HepG2 (cell line): ENCODE data around the gene VWA7. TPM values are rescaled to one million over a fixed set of nuclear protein-coding genes. Genes with fewer than 3 reads are reported as not detected.
A peak's percentile ranks its signal among the peaks of the same experiment; 100 is the strongest.

ENCODE experiments used
- KIAA2018 ChIP-seq: sonication (generic); formaldehyde crosslinking; IDR thresholded peaks from 2 replicates; pipeline ENCODE4 v1.5.0; 2020; ENCODE audit warnings: mild to moderate bottlenecking, missing genetic modification reagents, borderline replicate concordance
- KLF12 ChIP-seq: sonication (generic); formaldehyde crosslinking; IDR thresholded peaks from 2 replicates; pipeline ENCODE4 v1.4.0; 2020; ENCODE audit warnings: missing genetic modification reagents, borderline replicate concordance
- KMT2B ChIP-seq: IDR thresholded peaks from 2 replicates; pipeline ENCODE4 v1.6.1; 2016; ENCODE audit warnings: missing genetic modification reagents, missing compliant biosample characterization
- MZF1 ChIP-seq: sonication (generic); formaldehyde crosslinking; IDR thresholded peaks from 2 replicates; pipeline ENCODE4 v1.8.1; 2023; ENCODE audit warnings: mild to moderate bottlenecking, missing genetic modification reagents, borderline replicate concordance
- RAD51 ChIP-seq: fragments of 450-650 bp; IDR thresholded peaks from 2 replicates; pipeline ENCODE4 v1.6.1; 2016; ENCODE audit warnings: borderline replicate concordance
- RBM39 ChIP-seq: fragments of 200-400 bp; formaldehyde crosslinking; IDR thresholded peaks from one replicate; pipeline ENCODE4 v1.6.1; 2018; ENCODE audit warnings: antibody characterized with exemption, mild to moderate bottlenecking, low read depth, low read length; ENCODE audit not compliant: poor library complexity, severe bottlenecking
- RNF219 ChIP-seq: sonication (generic); formaldehyde crosslinking; IDR thresholded peaks from 2 replicates; pipeline ENCODE4 v1.5.0; 2020; ENCODE audit warnings: mild to moderate bottlenecking, missing genetic modification reagents
- SKIL ChIP-seq: sonication (generic); formaldehyde crosslinking; IDR thresholded peaks from 2 replicates; pipeline ENCODE4 v1.8.0; 2022; ENCODE audit warnings: missing genetic modification reagents, mild to moderate bottlenecking, moderate library complexity, borderline replicate concordance
- ZFP91 ChIP-seq: sonication (generic); formaldehyde crosslinking; IDR thresholded peaks from 2 replicates; pipeline ENCODE4 v1.9.0; 2022; ENCODE audit warnings: missing genetic modification reagents, mild to moderate bottlenecking, borderline replicate concordance
- ZNF468 ChIP-seq: sonication (generic); formaldehyde crosslinking; IDR thresholded peaks from 2 replicates; pipeline ENCODE4 v1.8.0; 2022; ENCODE audit warnings: mild to moderate bottlenecking, moderate library complexity, missing genetic modification reagents
- ZNF496 ChIP-seq: sonication (generic); formaldehyde crosslinking; IDR thresholded peaks from 2 replicates; pipeline ENCODE4 v1.8.1; 2023; ENCODE audit warnings: mild to moderate bottlenecking, moderate library complexity, missing genetic modification reagents; ENCODE audit not compliant: insufficient replicate concordance
- ZSCAN21 ChIP-seq: sonication (generic); formaldehyde crosslinking; IDR thresholded peaks from 2 replicates; pipeline ENCODE4 v1.8.0; 2022; ENCODE audit warnings: mild to moderate bottlenecking, missing genetic modification reagents, moderate library complexity, borderline replicate concordance
- polyA plus RNA-seq, 8 experiments: library from polyadenylated mRNA; depleted of rRNA in 3 of 8; stranded (reverse) in 7 of 8; unstranded in 1 of 8; fragments of >200 nt; fragmentation: Illumina TruSeq in 4 of 8; extraction: Trizol in 4 of 8; gene quantifications; 2 replicates each; pipeline versions ENCODE4 v1.2.1 to v1.2.3, GENCODE V29; 2011 to 2016; ENCODE audit warnings: low read depth in 4 of 8, missing spikeins in 1 of 8, mixed read lengths in 1 of 8; ENCODE audit not compliant: insufficient read depth in 1 of 8
- total RNA-seq, 5 experiments: library from RNA; depleted of rRNA; stranded (reverse); fragments of >200 nt; fragmentation: Illumina TruSeq; extraction: Trizol; gene quantifications; 2 replicates each; pipeline ENCODE4 v1.2.3, GENCODE V29; 2016; ENCODE audit warnings: low read depth in 1 of 5

The VWA7 gene
- total and polyA plus RNA-seq, 2 of the 13 experiments (the other 11 are each of a cell fraction or from before 2014, with no cell fraction given) = 0.86 to 3.3 TPM

GRCh38 chr6:31737991-31738979 lies 38.8 kb downstream of the VWA7 start (continued):
- TF ChIP-seq RNF219 (CRISPR knock-in tag) (no peak), ZNF468 (CRISPR knock-in tag) (peak; percentile 81; the same call in 1 of the 2 replicates), ZNF496 (CRISPR knock-in tag) (no peak), RBM39 (no peak), KMT2B (CRISPR knock-in tag) (peak; percentile 39; the same call in 1 of the 2 replicates), ZFP91 (CRISPR knock-in tag) (peak; percentile 59), KLF12 (CRISPR knock-in tag) (peak; percentile 86), KIAA2018 (CRISPR knock-in tag) (no peak), SKIL (CRISPR knock-in tag) (peak; percentile 83), RAD51 (no peak), ZSCAN21 (CRISPR knock-in tag) (peak; percentile 75), MZF1 (CRISPR knock-in tag) (no peak)
